Measurements from ENCODE around the gene RIPOR3.
A peak's percentile ranks its signal among the peaks of the same experiment; 100 is the strongest.
"Not testable (repeated sequence)": the region's sequence is repeated elsewhere in the genome, so short reads cannot be mapped to it uniquely, and the experiment has no call there.

The RIPOR3 gene

DNA sequence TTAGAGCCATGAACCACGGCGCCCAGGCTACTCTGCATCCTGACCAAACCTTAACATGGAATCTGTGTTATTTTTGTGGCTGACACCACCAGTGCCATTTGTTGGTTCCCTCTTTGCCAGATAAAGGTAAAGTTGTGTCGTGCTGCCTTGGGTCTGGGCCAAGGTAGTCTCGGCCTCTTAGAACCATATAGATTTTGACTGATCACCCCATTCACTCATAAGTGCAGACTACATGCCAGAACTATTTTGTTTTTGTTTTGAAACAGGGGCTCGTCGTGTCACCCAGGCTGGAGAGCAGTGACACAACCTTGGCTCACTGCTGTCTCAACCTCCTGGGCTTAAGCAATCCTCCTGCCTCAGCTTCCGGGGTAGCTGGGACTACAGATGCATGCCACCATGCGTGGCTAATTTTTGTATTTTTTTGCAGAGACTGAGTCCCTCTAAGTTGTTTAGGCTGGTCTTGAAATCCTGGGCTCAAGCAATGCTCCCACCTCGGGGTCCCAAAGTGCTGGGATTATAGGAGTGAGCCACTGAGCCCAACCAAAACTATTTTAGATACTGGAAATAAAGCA, 19.2 kb upstream of the RIPOR3 start:
- H3K4me3 ChIP-seq (ENCODE audit: low read length), result no peak overlapping the region
- peak; percentile 84 for DNase-seq (ENCODE audit: low read depth)
- TF ChIP-seq, protein P1, sequence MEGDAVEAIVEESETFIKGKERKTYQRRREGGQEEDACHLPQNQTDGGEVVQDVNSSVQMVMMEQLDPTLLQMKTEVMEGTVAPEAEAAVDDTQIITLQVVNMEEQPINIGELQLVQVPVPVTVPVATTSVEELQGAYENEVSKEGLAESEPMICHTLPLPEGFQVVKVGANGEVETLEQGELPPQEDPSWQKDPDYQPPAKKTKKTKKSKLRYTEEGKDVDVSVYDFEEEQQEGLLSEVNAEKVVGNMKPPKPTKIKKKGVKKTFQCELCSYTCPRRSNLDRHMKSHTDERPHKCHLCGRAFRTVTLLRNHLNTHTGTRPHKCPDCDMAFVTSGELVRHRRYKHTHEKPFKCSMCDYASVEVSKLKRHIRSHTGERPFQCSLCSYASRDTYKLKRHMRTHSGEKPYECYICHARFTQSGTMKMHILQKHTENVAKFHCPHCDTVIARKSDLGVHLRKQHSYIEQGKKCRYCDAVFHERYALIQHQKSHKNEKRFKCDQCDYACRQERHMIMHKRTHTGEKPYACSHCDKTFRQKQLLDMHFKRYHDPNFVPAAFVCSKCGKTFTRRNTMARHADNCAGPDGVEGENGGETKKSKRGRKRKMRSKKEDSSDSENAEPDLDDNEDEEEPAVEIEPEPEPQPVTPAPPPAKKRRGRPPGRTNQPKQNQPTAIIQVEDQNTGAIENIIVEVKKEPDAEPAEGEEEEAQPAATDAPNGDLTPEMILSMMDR (IDR thresholded peaks at IDR 0.05; ENCODE audit: insufficient read depth, low read depth, low read length, missing control alignments), result no peak

DNA sequence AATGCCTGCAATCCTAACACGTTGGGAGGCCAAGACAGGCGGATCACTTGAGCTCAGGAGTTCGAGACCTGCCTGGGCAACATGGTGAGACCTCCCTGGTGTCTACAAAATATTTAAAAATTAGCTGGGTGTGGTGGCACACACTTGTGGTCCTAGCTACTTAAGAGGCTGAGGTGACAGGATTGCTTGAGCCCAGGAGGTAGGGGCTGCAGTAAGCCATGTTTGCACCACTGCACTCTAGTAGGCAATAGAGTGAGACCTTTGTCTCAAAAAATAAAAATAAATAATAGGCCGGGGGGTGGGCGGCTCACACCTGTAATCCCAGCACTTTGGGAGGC, 18.3 kb upstream of the RIPOR3 start:
- no peak for DNase-seq (ENCODE audit: low read depth)
- TF ChIP-seq, protein P1 (IDR thresholded peaks at IDR 0.05; ENCODE audit: insufficient read depth, low read depth, low read length, missing control alignments), result no peak
- no peak overlapping the region for H3K4me3 ChIP-seq (ENCODE audit: low read length)

DNA sequence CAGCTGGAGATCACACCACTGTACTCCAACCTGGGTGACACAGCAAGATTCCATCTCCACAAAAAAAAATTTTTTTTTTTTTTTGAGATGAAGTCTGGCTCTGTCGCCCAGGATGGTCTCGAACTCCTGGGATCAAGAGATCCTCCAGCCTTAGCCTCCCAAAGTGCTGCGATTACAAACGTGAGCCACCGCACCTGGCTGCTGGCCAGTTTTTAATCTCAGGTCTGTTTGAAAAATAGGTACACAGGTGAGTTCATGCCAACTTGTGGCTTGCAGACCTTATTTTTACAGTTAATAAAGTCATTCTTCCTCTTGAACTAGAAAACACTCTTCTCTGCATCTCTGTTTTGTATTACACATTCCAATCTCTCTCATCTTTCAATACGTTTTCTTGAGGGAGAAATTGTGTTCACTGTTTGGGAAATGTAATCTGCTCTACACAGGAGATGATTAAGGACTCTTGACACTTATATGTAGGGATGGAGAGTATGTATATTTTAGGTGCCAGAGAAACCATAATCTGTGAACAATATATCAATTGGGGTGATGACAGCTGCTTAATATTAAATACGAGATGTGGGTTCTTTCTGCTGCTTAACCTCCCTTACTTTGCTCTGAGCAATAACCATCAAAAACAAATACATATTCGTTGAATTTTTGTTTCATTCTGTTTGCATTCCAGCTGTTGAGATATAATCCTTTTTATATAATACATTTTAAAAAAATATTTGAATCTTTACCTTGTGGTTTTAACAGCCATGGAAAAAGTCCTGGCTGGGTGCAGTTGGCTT, 17.7 kb upstream of the RIPOR3 start:
- TF ChIP-seq, protein P1 (IDR thresholded peaks at IDR 0.05; ENCODE audit: insufficient read depth, low read depth, low read length, missing control alignments), result no peak
- no peak for DNase-seq (ENCODE audit: low read depth)
- H3K4me3 ChIP-seq (ENCODE audit: low read length), result no peak overlapping the region

DNA sequence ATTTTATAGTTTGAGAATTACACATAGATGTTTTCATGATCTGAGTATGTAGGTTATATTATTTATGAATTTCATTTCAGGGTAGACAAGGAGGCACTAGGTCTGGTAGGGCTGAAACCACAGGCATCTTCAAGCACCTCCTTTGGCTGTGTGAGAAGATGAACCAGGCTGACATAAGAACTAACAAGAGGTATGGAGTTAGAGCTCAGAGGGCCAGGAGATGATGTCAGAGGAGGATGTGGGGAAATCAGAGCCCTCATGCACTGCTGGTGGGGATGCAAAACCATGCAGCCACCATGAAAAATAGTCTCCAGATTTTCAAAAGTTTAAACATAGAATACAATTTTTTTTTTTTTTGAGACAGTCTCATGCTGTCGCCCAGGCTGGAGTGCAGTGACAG, 13.6 kb upstream of the RIPOR3 start:
- no peak overlapping the region for H3K4me3 ChIP-seq (ENCODE audit: low read length)
- TF ChIP-seq, protein P1 (IDR thresholded peaks at IDR 0.05; ENCODE audit: insufficient read depth, low read depth, low read length, missing control alignments), result no peak
- DNase-seq (ENCODE audit: low read depth), result no peak

DNA sequence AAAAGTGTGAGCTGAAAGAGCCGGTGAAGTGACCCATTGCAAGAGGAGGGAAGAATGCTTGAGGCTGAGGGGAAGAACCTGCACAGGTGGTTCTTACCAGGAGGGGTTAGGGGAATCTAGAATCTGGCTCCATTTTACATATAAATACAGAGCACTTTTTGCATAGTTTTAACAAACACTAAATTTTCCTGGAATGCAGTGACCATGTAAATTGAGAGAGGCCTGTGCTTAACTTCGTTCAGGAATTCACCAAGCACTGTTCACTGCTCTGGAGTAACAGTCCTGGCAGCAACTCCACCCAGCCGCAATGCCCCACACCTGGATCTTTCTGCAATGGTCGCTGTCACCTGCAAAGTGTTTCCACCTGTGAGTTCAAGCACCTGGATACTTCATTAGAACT, 13.2 kb upstream of the RIPOR3 start:
- TF ChIP-seq, protein P1 (IDR thresholded peaks at IDR 0.05; ENCODE audit: insufficient read depth, low read depth, low read length, missing control alignments), result no peak

DNA sequence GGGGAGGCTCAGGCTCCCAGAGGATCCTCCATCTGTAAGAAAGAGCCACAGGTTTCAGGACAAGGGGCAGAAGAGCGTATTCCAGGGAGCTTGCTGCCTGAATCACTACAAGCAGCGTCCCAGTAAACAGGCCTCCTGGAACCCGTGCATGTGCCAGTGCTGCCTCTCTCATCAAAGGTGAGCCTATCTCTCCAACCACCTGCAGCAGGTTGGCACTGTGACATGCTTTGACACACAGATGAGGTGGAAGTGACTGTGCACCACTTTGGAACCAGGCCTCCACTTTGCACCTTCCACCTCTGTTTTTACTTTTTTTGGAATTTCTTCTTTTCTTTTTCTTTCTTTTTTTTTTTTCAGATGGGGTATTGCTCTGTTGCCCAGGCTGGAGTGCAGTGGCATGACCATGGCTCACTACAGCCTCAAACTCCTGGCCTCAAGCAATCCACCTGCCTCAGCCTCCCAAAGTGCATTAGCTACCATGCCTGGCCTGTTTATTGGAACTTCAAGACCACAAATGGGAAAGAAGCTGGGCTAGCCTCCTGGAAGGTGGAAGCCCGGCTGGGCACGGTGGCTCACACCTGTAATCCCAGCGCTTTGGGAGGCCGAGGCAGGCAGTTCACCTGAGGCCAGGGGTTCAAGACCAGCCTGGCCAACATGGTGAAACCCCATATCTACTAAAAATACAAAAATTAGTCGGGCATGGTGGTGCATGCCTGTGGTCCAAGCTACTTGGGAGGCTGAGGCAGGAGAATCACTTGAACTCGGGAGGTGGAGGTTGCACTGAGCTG, 12.5 kb upstream of the RIPOR3 start:
- DNase-seq (ENCODE audit: low read depth); H3K4me3 ChIP-seq (ENCODE audit: low read length): not testable (repeated sequence)

More for the DNA sequence above, 13.2 kb upstream of the RIPOR3 start:
- no peak overlapping the region for H3K4me3 ChIP-seq (ENCODE audit: low read length)
- DNase-seq (ENCODE audit: low read depth), result no peak

Data from epithelial cell of esophagus (primary cell).